SH-SY5Y (cell line): ENCODE measurements around the gene CHSY3.

Experiments
- GATA2 ChIP-seq: IDR thresholded peaks from 2 replicates; pipeline ENCODE4 v1.6.1; 2011; ENCODE audit warnings: mild to moderate bottlenecking, low read depth, low read length
- GATA3 ChIP-seq: IDR thresholded peaks from 2 replicates; pipeline ENCODE4 v1.6.1; 2011; ENCODE audit warnings: low read depth, mild to moderate bottlenecking, low read length, moderate library complexity

DNA sequence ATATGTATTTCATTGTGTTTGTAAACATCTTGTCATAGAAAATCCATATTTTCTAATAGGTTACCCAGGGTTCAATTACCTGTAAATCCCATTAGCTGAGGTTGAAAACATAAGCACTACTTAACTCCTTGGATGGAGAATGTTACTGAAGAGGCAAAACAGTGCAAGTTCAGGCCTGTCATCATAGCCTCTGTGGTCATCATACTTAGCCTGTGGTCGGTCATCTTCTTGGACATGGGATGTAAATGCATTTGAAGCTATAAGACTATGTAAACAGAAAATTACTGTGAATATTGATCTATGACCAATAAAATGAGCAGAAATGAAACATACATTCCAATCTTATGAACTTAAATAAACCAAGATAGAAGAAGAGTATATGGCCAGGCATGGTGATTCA, 164.7 kb downstream of the CHSY3 start:
- TF ChIP-seq GATA2: no peak
- no peak for TF ChIP-seq GATA3
